AG20443 (cell line): ENCODE results near the gene THY1.
"Not testable (repeated sequence)": the region's sequence is repeated elsewhere in the genome, so short reads cannot be mapped to it uniquely, and the experiment has no call there.

Source experiments
- DNase-seq: peaks from one replicate; pipeline ENCODE4 v3.0.0; 2012; ENCODE audit warnings: low spot score, mixed read lengths

Gene THY1

GRCh38 chr11:119417726-119418540 lies 5.0 kb downstream of the THY1 start:
- DNase-seq = peak; percentile 95

- DNase-seq = peak; percentile 80
Measured at GRCh38 chr11:119416606-119417580, 6.1 kb downstream of the THY1 start.

DNA sequence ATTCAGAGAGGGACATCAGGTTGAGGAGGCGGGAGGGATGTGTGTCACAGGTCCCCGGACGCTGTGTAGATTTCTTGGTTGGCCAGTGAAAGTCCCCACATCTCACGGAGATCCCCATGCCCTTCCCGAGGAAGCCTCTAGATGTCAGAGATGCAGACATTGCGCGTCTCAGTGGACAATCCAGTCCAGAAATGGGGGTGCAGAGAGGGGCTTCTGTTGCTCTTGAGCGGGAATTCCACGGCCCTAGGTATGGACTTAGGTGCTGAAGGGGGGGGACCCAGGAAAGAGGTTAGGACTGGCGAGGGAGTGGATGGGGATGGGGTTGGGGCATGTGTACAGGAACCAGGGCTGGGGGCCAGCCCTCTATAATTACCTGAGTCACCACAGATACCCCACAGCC lies 7.0 kb downstream of the THY1 start:
- no peak for DNase-seq

DNA sequence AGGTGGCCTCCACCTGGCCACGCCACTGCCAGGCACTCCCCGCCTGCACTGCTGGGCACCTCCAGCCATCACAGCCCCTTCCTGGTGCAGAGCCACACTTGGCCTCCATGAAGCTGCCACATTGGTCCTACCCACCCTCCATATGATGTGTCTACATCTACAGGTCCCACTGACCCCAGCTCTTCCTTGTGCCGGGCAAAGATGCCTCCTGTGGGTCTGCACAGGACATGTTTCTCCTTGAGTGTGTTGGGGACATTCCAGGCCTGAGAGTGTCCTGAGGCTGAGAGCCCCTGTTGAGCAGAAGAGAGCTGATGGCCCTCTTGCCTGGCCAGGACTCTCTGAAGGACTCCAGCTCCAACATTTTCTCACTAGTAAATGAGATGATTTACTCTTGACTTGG lies 7.5 kb downstream of the THY1 start:
- no peak for DNase-seq

GRCh38 chr11:119414734-119415133 lies 8.2 kb downstream of the THY1 start:
- no peak for DNase-seq

GRCh38 chr11:119414321-119414720 lies 8.7 kb downstream of the THY1 start:
- DNase-seq = no peak

DNA sequence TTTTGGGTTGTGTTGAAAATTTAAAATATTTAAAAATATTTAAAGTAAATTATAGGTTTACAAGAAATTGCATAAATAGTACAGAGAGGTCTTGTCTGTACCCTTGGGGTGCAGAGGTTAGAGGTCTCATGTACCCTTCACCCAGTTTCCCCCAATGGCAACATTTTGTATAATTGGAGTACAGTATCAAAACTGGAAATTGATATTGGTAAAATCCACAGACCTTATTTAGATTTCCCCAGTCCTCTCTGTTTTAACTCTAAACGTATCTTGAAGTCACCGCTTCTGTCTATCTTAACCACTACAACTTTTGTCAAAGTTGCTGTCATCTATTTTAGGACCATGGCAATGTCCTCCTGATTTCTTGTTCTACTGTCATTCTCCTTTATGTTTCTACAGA lies 10.9 kb downstream of the THY1 start:
- DNase-seq = no peak

- DNase-seq = no peak
Measured at GRCh38 chr11:119410501-119410900, 12.5 kb downstream of the THY1 start.

DNA sequence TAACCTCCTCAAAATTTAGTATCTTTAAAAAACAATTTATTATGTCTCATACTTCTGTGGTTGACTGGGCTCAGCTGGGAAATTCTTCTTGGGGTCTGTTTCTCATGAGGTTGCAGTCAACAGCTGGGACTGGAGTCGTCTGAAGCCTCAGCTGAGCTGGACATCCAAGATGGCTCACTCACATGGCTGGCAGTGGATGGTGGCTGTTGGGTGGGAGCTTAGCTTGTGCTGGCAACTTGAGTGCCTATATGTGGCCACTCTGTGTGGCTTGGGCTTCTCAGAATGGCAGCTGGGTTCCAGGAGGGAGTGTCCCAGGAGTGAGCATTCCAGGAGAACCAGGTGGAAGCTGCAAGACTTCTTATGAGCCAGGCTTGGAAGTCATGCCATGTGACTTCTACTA lies 13.2 kb downstream of the THY1 start:
- no peak for DNase-seq

DNA sequence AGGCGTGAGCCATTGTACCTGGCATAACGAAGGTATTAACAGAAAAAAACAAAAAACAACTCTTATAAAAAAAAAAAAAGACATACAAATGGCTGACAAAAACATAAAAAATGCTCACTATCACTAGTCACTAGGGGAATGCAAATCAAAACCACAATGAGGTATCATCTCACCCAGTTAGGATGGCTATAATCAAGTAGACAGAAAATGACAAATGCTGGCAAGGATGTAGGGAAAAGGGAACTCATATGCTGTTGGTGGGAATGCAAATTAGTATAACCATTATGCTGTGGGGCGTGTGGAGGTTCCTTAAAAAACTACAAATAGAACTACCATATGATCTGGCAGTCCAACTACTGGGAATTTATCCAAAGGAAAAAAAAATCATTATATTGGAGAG lies 17.0 kb downstream of the THY1 start:
- DNase-seq = no peak

- DNase-seq = not testable (repeated sequence)
Measured at GRCh38 chr11:119405448-119405847, 17.5 kb downstream of the THY1 start.

- peak; percentile 21 for DNase-seq
Measured at GRCh38 chr11:119404872-119405271, 18.1 kb downstream of the THY1 start.

GRCh38 chr11:119403021-119403420 lies 20.0 kb downstream of the THY1 start:
- peak; percentile 73 for DNase-seq

GRCh38 chr11:119402470-119402869 lies 20.5 kb downstream of the THY1 start:
- no peak for DNase-seq

DNA sequence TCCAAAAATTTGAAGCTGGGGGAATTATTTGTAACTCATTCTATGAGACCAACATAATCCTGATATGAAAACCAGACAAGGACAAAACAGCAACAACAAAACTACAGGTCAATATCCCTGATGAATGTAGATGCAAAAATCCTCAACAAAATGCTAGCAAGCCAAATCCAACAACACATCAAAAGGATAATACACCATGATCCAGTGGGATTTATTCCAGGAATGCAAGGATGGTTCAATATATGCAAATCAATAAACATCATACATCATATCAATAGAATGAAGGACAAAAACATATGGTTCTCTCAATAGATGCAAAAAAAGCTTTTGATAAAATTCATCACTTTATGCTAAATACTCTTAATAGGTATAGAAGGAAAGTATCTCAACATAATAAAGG lies 22.1 kb downstream of the THY1 start:
- DNase-seq = no peak

GRCh38 chr11:119397740-119398139 lies 25.2 kb downstream of the THY1 start:
- DNase-seq = no peak

DNA sequence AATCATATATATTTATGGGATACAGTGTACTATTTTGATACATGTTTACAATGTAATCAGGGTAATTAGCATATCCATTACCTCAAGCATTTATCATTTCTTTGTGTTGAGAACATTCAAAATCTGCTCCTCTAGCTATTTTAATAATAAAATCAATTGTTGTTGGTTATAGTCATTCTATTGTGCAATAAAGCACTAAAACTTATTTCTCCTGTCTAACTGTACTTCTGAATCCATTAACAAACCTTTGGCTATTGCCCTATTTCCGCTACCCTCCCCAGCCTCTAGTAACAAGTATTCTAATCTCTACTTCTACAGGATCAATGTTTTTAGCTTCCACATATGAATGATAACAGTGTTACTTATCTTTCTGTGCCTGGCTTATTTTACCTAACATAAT lies 26.1 kb downstream of the THY1 start:
- no peak for DNase-seq

DNA sequence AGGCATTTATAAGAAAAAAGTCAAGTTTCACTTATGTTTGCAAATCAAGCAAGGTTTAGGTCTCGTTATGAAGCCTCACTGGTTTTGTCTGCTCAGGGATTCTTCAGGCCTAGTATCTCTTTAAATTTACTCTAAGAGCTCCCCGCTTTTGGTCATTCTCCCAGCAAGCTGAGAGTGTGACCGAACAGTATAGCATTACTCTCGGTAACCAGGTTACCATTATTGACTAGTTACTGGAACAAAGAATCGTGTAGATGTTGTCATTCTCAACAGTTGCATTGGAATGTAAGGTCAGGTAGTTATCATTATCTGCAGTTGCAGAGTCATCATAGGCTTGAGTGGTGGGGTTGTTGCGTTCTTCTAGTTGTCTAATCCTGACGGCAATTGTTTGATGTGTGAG lies 31.7 kb downstream of the THY1 start:
- DNase-seq = no peak

GRCh38 chr11:119389611-119390254 lies 33.2 kb downstream of the THY1 start:
- DNase-seq = peak; percentile 32

- DNase-seq = peak; percentile 1
Measured at GRCh38 chr11:119388103-119388502, 34.9 kb downstream of the THY1 start.

DNA sequence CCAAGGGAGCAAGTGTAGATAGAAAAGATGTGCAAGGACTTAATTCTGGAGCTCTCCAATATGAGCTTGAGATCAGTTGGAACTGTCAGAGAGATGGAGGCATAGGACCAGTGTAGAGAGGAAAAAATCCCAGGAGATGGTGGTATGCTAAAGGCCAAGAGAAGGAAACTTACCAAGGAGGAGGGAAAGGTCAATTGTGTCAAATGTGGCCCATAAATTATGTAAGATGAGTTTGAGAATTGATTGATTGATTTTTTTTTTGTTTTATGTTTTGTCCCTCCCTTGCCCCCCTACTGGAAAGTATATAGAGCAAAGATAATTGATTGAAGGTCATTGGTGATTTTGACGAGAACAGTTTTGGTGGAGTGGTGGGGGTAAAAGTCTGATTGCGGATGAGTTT lies 38.6 kb downstream of the THY1 start:
- DNase-seq = no peak

- not testable (repeated sequence) for DNase-seq
Measured at GRCh38 chr11:119382513-119382912, 40.5 kb downstream of the THY1 start.

- no peak for DNase-seq
Measured at GRCh38 chr11:119382101-119382500, 40.9 kb downstream of the THY1 start.
